Panc1 (cell line): ENCODE measurements around the gene SORD. TPM values are rescaled to one million over a fixed set of nuclear protein-coding genes. Genes with fewer than 3 reads are reported as not detected.
A peak's percentile ranks its signal among the peaks of the same experiment; 100 is the strongest.

Experiments used
- ATAC-seq: fragments of 200-7000 bp; cut with Tn5 transposase; 2 replicates; pipeline ENCODE4 v1.9.1; 2020; ENCODE audit warnings: mild to moderate bottlenecking, moderate library complexity
- BruUV-seq: library from RNA; stranded (reverse); fragments of 400-500 nt; replicated peaks from 2 replicates; lab custom pipeline; 2021; lab: Mats Ljungman, UMichigan
- CTCF ChIA-PET: fragments of 300-600 bp; sonication (Branson Sonifier 250); formaldehyde crosslinking; loops from one replicate; lab custom pipeline; 2022; ENCODE audit warnings: antibody characterized with exemption; lab: Charles Lee
- POLR2A ChIA-PET: fragments of 300-600 bp; sonication (Branson Sonifier 250); formaldehyde crosslinking; loops from one replicate; lab custom pipeline; 2022; ENCODE audit warnings: antibody characterized with exemption; lab: Charles Lee
- DNase-seq: peaks from one replicate; pipeline ENCODE4 v3.0.0-alpha.2; 2010; ENCODE audit warnings: low read depth, low spot score
- H3K27ac ChIP-seq: 2 replicates; pipeline ENCODE4 v1.5.1; 2011; ENCODE audit warnings: mild to moderate bottlenecking, low read length, inconsistent platforms
- H3K27me3 ChIP-seq: fragments of 200-500 bp; sonication (Bioruptor generic); 2 replicates; pipeline ENCODE4 v1.6.0; 2014; ENCODE audit warnings: low read length, inconsistent platforms; ENCODE audit not compliant: control insufficient read depth, insufficient read depth
- H3K36me3 ChIP-seq: fragments of 200-500 bp; sonication (Bioruptor generic); 2 replicates; pipeline ENCODE4 v1.5.1; 2014; ENCODE audit warnings: inconsistent platforms, mild to moderate bottlenecking, low read length, moderate library complexity; ENCODE audit not compliant: control insufficient read depth, insufficient read depth
- H3K4me1 ChIP-seq: 2 replicates; pipeline ENCODE4 v1.5.1; 2011; ENCODE audit warnings: inconsistent platforms, mild to moderate bottlenecking, low read length, moderate library complexity; ENCODE audit not compliant: control insufficient read depth, insufficient read depth
- H3K4me3 ChIP-seq, 2 experiments: 2 replicates each; pipeline ENCODE4 v1.5.1; 2011 to 2012; ENCODE audit warnings: low read depth in 2 of 2, low read length in 2 of 2, mild to moderate bottlenecking in 2 of 2, inconsistent platforms in 1 of 2, moderate library complexity in 1 of 2
- H3K9me3 ChIP-seq: fragments of 200-500 bp; sonication (Bioruptor generic); 2 replicates; pipeline ENCODE4 v1.5.1; 2014; ENCODE audit warnings: low read depth, mild to moderate bottlenecking, inconsistent platforms, low read length, moderate library complexity; ENCODE audit not compliant: control insufficient read depth, insufficient read depth
- CTCF ChIP-seq: fragments of 450-650 bp; IDR thresholded peaks from 2 replicates; pipeline ENCODE4 v1.5.1; 2017; ENCODE audit warnings: mild to moderate bottlenecking
- POLR2AphosphoS5 ChIP-seq: IDR thresholded peaks from 2 replicates; pipeline ENCODE4 v1.6.1; 2012; ENCODE audit warnings: mild to moderate bottlenecking, low read depth, low read length, moderate library complexity
- SIN3A ChIP-seq: IDR thresholded peaks from 2 replicates; pipeline ENCODE4 v1.6.1; 2012; ENCODE audit warnings: low read depth, mild to moderate bottlenecking, low read length, moderate library complexity, borderline replicate concordance; ENCODE audit not compliant: insufficient read depth
- TCF7L2 ChIP-seq: IDR thresholded peaks from 2 replicates; pipeline ENCODE4 v1.6.1; 2011; ENCODE audit warnings: mild to moderate bottlenecking, low read depth, low read length, inconsistent platforms
- in situ Hi-C: cut with HindIII; loops from 2 replicates; pipeline ENCODE4 v1.10.0; 2016; ENCODE audit warnings: low sequenced_read_pairs, low pct_unique_long_range_greater_than_20kb
- intact Hi-C: fragments of 100-400 bp; cut with micrococcal nuclease; formaldehyde crosslinking; loops from one replicate; pipeline ENCODE4 v1.10.0; 2022; ENCODE audit not compliant: unreplicated experiment
- total RNA-seq: library from RNA; stranded (reverse); gene quantifications from one replicate; pipeline ENCODE4 v1.2.1, GENCODE V29; 2021; ENCODE audit not compliant: unreplicated experiment
- TF ChIP-seq, protein P1 (sequence below), 2 experiments: IDR thresholded peaks; 2 replicates each; pipeline ENCODE4 v1.6.1; 2011 to 2012; ENCODE audit warnings: low read depth in 2 of 2, control low read depth in 1 of 2, low read length in 1 of 2, mild to moderate bottlenecking in 1 of 2, moderate library complexity in 1 of 2; ENCODE audit not compliant: insufficient read depth in 1 of 2

SORD gene
- total RNA-seq, 1 experiment from 2014 or later: 34.0 TPM

DNA sequence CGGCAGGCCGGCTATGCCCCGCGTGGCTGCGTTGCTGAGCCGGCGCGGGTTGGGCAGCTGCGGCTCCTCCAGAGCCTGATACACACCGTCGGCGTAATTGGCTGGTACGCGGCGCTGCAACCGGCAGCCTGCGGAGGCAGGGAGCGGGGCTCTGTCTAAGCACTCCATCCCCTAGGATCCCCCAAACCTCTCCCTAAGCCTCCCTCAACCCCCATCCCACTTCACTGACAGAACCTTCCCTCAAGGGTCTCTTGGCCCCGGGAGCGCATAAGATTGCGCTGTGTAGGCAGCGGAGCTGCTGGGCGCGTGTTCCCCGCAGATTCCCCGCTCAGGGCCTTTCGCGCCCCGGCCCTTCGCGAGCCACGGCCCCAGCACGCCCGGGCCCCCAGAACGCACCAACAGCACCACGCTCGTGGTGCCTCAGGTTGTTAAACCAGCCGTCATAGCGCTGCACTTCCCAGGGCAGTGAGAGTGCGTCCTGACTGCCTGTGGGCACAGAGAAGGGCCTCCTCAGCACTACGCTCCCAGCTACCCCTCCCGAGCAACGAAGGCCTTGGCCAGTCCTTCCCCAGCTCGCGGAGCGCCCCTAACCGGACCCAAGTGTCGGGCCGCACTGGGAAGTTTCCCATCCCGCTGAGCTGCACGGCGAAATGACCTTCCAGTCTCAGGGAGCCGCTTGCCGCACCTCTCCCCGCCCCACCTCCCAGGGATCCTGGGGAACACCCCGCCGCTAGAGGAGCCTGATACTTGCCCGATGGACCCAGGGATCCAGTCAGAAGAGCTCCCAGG, 89.8 kb downstream of the SORD start:
- POLR2A ChIA-PET: no interaction called here
- no peak for DNase-seq
- ATAC-seq: peak; percentile 72

DNA sequence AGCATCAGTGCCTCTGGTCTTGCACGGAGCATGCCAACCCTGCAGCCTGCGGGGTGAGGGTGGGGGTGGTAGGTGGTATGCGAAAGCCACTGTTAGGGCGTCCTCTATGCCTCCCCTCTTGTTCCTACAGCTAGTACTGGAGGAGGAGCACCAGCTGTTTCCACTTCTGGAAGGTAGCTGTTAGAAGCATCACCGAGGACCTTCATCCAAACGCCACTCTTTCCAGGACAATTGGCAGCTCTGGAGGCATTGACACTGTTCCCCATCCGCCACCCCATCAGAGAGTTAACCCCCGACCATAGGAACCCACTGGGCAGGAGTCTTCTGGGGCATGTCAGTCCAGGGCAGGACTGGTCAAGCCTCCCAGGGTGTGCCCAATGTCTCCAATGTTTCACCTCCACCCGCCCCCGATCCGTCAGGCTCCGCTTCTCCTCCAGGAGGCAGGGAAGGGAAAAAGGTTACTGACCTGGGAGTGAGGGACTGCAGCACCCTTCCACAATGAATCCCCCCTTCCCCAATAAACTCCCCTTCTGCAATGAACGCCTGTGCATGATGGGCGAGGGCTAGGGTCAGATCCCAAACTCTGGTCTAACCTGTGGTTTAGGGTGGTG, 90.5 kb downstream of the SORD start:
- ATAC-seq (no peak), DNase-seq (no peak)
- Histone ChIP-seq H3K27me3 (peaks cover 21% of the 10 kb centered on the region), H3K4me1 (peaks cover 14% of the 10 kb centered on the region), H3K9me3 (no peaks in the 10 kb centered on the region), H3K36me3 (no peaks in the 10 kb centered on the region), H3K27ac (no peak overlapping the region), H3K4me3 (peak overlapping the region in 1 of 2 experiments; percentile 24; a peak in 3 of 4 replicates)
- ChIA-PET POLR2A (no interaction called here), CTCF (interaction anchor here (0.6 kb wide), 1 partner anchor 274 kb away, joined by 3 read pairs; no protein-coding TSS in a partner anchor)
- BruUV-seq: no TSS peak
- intact Hi-C loops: no loop called here
- in situ Hi-C loops: no loop called here
- TF ChIP-seq, protein P1, sequence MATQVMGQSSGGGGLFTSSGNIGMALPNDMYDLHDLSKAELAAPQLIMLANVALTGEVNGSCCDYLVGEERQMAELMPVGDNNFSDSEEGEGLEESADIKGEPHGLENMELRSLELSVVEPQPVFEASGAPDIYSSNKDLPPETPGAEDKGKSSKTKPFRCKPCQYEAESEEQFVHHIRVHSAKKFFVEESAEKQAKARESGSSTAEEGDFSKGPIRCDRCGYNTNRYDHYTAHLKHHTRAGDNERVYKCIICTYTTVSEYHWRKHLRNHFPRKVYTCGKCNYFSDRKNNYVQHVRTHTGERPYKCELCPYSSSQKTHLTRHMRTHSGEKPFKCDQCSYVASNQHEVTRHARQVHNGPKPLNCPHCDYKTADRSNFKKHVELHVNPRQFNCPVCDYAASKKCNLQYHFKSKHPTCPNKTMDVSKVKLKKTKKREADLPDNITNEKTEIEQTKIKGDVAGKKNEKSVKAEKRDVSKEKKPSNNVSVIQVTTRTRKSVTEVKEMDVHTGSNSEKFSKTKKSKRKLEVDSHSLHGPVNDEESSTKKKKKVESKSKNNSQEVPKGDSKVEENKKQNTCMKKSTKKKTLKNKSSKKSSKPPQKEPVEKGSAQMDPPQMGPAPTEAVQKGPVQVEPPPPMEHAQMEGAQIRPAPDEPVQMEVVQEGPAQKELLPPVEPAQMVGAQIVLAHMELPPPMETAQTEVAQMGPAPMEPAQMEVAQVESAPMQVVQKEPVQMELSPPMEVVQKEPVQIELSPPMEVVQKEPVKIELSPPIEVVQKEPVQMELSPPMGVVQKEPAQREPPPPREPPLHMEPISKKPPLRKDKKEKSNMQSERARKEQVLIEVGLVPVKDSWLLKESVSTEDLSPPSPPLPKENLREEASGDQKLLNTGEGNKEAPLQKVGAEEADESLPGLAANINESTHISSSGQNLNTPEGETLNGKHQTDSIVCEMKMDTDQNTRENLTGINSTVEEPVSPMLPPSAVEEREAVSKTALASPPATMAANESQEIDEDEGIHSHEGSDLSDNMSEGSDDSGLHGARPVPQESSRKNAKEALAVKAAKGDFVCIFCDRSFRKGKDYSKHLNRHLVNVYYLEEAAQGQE (IDR thresholded peaks at IDR 0.05; ENCODE audit: insufficient read depth in 1 of 2, low read depth in 2 of 2, low read length in 1 of 2): no peak
- no peak for TF ChIP-seq SIN3A
- no peak for TF ChIP-seq TCF7L2
- no peak for TF ChIP-seq POLR2AphosphoS5
- no peak for TF ChIP-seq CTCF

More for the DNA sequence above, 89.8 kb downstream of the SORD start:
- Histone ChIP-seq H3K9me3 (no peaks in the 10 kb centered on the region), H3K27me3 (peaks cover 21% of the 10 kb centered on the region), H3K4me1 (peaks cover 14% of the 10 kb centered on the region), H3K27ac (no peak overlapping the region), H3K4me3 (peak overlapping the region; percentile 24 to 31), H3K36me3 (no peaks in the 10 kb centered on the region)
- no TSS peak for BruUV-seq
- no peak for TF ChIP-seq SIN3A
- CTCF ChIA-PET: interaction anchor here (0.6 kb wide), 1 partner anchor 275 kb away, joined by 3 read pairs; no protein-coding TSS in a partner anchor
- intact Hi-C loops (no loop called here), in situ Hi-C loops (no loop called here)
